ENCODE measurements around the gene NDP.

The NDP gene

GRCh38 chrX:43973249-43974099 lies at the start of gene NDP:
Gene NDP, minus strand, starts transcription at chrX:43973390. Its CDS starts 14,745 bp downstream, at chrX:43958645.
- DNase-seq = no peak

GRCh38 chrX:44022964-44023363 lies 49.8 kb upstream of the NDP start:
- DNase-seq = no peak

GRCh38 chrX:44020693-44021092 lies 47.5 kb upstream of the NDP start:
- DNase-seq = no peak

- no peak for DNase-seq
Observed at GRCh38 chrX:44019911-44020310, 46.7 kb upstream of the NDP start.

- DNase-seq = no peak
Observed at GRCh38 chrX:44017676-44018075, 44.5 kb upstream of the NDP start.

- DNase-seq = no peak
Observed at GRCh38 chrX:44016906-44017305, 43.7 kb upstream of the NDP start.

- DNase-seq = peak; percentile 34
Observed at GRCh38 chrX:44012484-44013096, 39.4 kb upstream of the NDP start.

- no peak for DNase-seq
Observed at GRCh38 chrX:44011506-44011905, 38.3 kb upstream of the NDP start.

GRCh38 chrX:44010626-44011025 lies 37.4 kb upstream of the NDP start:
- DNase-seq = no peak

GRCh38 chrX:44006081-44006480 lies 32.9 kb upstream of the NDP start:
- no peak for DNase-seq

GRCh38 chrX:44003975-44004374 lies 30.8 kb upstream of the NDP start:
- DNase-seq = no peak

GRCh38 chrX:44002567-44002966 lies 29.4 kb upstream of the NDP start:
- DNase-seq = no peak

GRCh38 chrX:43998374-43998773 lies 25.2 kb upstream of the NDP start:
- DNase-seq = no peak

GRCh38 chrX:43996491-43996890 lies 23.3 kb upstream of the NDP start:
- DNase-seq = no peak

GRCh38 chrX:43986083-43986482 lies 12.9 kb upstream of the NDP start:
- DNase-seq = no peak

- DNase-seq = no peak
Observed at GRCh38 chrX:43985511-43985910, 12.3 kb upstream of the NDP start.

GRCh38 chrX:43978226-43978625 lies 5.0 kb upstream of the NDP start:
- no peak for DNase-seq

GRCh38 chrX:43976205-43976604 lies 3.0 kb upstream of the NDP start:
- no peak for DNase-seq

- no peak for DNase-seq
Observed at GRCh38 chrX:43975796-43976195, 2.6 kb upstream of the NDP start.

GRCh38 chrX:43974741-43975465 lies 1.7 kb upstream of the NDP start:
- DNase-seq = no peak

- DNase-seq = no peak
Observed at GRCh38 chrX:43974100-43974475, 898 bp upstream of the NDP start.

GRCh38 chrX:43971966-43972961 lies 926 bp downstream of the NDP start:
- no peak for DNase-seq

- no peak for DNase-seq
Observed at GRCh38 chrX:43970528-43970927, 2.7 kb downstream of the NDP start.
